HG02943 (cell line): ENCODE data around the gene BAZ2B.

Experiments
- ATAC-seq: cut with Tn5 transposase; IDR thresholded peaks from one replicate; pipeline ENCODE4 v1.9.1; 2021; ENCODE audit warnings: mild to moderate bottlenecking, low read depth, moderate library complexity; ENCODE audit not compliant: unreplicated experiment

BAZ2B gene

GRCh38 chr2:159617646-159618045 is 1.3 kb upstream of the BAZ2B start:
- ATAC-seq, result no peak

- ATAC-seq, result no peak
These were observed 752 bp upstream of the BAZ2B start for GRCh38 chr2:159617100-159617499.

- peak; percentile 65 for ATAC-seq
These were observed 722 bp downstream of the BAZ2B start for GRCh38 chr2:159615367-159616285.

GRCh38 chr2:159614534-159615366 is 1.6 kb downstream of the BAZ2B start:
- ATAC-seq, result no peak

- no peak for ATAC-seq
These were observed 2.6 kb downstream of the BAZ2B start for GRCh38 chr2:159613651-159614285.

GRCh38 chr2:159613091-159613490 is 3.3 kb downstream of the BAZ2B start:
- no peak for ATAC-seq

- ATAC-seq, result no peak
These were observed 4.0 kb downstream of the BAZ2B start for GRCh38 chr2:159612255-159612901.

GRCh38 chr2:159609811-159610549 is 6.4 kb downstream of the BAZ2B start:
- ATAC-seq, result no peak

- ATAC-seq, result no peak
These were observed 7.5 kb downstream of the BAZ2B start for GRCh38 chr2:159608723-159609308.

- ATAC-seq, result no peak
These were observed 8.2 kb downstream of the BAZ2B start for GRCh38 chr2:159608108-159608507.

GRCh38 chr2:159606287-159606686 is 10.1 kb downstream of the BAZ2B start:
- ATAC-seq, result no peak

- no peak for ATAC-seq
These were observed 10.7 kb downstream of the BAZ2B start for GRCh38 chr2:159605441-159606178.

GRCh38 chr2:159604159-159604558 is 12.2 kb downstream of the BAZ2B start:
- ATAC-seq, result no peak

- no peak for ATAC-seq
These were observed 15.6 kb downstream of the BAZ2B start for GRCh38 chr2:159600752-159601151.

- no peak for ATAC-seq
These were observed 20.8 kb downstream of the BAZ2B start for GRCh38 chr2:159595410-159596046.

- ATAC-seq, result no peak
These were observed 23.9 kb downstream of the BAZ2B start for GRCh38 chr2:159592441-159592840.

- no peak for ATAC-seq
These were observed 25.1 kb downstream of the BAZ2B start for GRCh38 chr2:159591221-159591620.

GRCh38 chr2:159589286-159589685 is 27.1 kb downstream of the BAZ2B start:
- no peak for ATAC-seq
